Effector CD4-positive, alpha-beta T cell (primary cell): ENCODE measurements around the gene ZNF296.

Source experiments
- DNase-seq: peaks from one replicate; pipeline ENCODE4 v3.0.0-alpha.2; 2020

Gene ZNF296

DNA sequence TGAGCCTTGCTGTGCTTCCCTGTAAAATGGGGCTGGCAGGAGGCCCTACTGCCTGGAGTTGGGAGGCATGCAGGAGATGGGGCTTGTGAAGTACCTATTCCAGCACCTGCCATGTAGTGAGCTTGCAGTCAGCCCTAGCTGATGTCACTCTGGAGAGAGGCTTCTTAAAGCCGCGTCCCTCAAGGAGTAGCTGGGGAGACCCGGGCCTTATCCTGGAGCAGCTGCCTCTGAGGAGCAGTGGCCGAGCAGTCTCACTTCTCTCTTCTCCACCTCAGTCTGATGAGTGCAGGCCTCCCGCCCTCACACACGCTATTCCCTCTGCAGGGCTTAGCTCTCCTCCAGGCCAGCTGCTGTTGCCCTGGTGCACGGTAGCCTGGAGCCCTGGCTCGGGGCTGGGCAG lies 19.4 kb downstream of the ZNF296 start:
- no peak for DNase-seq

GRCh38 chr19:45051929-45052579 lies 24.2 kb downstream of the ZNF296 start:
- no peak for DNase-seq

DNA sequence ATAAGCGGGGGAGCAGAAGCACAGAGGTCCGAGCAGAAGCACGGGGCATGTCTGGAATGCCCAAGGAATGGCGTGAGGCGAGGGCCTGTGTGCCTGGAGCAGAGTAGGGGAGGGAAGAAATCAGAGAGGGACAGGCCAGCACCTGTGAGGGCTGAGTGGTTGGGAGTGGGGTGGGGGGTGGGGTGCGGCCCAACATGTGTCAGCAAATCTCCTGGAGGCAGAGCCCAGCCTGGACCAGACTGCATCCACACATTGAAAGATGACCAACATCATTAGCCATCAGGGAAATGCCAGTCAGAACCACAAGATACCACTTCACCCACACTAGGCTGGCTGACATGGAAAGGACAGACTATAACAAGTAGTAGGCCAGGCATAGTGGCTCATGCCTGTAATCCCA lies 26.2 kb downstream of the ZNF296 start:
- DNase-seq, result no peak

GRCh38 chr19:45049073-45049736 lies 27.1 kb downstream of the ZNF296 start:
- DNase-seq, result no peak

DNA sequence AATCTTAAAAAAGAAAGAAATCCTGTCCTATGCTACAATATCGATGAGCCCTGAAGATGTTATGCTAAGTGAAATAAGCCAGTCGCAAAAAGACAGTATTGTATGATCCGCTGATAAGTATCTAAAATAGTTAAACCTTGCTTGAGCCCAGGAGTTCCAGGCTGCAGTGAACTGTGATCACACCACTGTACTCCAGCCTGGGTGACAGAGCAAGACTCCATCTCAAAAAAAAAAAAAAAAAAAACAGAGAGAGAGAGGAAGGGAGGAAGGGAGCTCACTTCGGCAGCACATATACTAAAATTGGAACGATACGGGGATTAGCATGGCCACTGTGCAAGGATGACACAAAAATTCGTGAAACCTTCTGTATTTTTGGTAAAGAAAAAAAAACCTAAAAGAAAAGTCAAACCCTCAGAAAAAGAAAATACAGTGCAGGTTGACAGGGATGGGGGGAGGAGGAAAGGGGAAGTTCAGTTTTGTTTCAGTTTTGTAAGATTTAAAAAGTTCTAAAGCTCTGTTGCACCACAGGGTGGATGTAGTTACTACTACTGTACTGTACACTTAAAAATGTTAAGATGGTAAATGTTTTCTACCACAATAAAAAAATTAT lies 29.0 kb downstream of the ZNF296 start:
- no peak for DNase-seq

- DNase-seq, result no peak
Observed at GRCh38 chr19:45046355-45046754, 29.9 kb downstream of the ZNF296 start.

GRCh38 chr19:45045671-45046353 lies 30.5 kb downstream of the ZNF296 start:
- no peak for DNase-seq

- no peak for DNase-seq
Observed at GRCh38 chr19:45041125-45041524, 35.2 kb downstream of the ZNF296 start.

DNA sequence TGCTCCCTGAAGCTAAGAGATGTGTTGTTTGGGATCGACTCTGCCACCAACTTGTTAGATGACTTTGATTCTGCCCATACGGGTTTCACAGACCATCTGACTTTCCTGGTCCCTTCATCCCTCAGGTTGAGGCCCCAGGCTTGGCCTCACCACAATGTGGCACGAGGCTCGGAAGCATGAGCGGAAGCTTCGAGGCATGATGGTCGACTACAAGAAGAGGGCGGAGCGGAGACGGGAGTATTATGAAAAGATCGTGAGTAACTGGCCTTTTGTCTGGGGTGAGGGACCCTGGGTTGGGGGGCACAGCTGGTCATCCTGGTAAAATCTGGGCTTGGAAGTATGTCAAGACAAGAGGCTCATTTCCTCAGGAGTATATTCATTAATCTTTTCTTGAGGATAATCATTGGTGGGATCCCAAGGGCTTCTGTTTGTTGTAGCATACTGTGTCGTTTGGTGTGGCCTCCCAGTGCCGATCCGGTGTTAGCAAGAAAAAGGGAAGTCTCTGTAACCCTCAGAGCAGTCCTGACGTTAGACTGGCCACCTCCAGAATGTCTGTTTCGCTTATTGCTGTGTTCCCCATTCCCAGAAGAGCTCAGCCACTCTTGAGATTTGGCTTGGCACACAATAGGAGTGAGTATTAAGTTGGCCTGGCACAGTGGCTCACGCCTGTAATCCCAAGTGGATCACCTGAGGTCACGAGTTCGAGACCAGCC lies 36.1 kb downstream of the ZNF296 start:
- DNase-seq, result no peak

GRCh38 chr19:45038931-45039893 lies 37.1 kb downstream of the ZNF296 start, which contains the start of gene CLASRP:
CLASRP (plus strand) TSS chr19:45039045; CDS start chr19:45040213, 1,168 bp downstream.
- DNase-seq, result peak; percentile 84

- DNase-seq, result no peak
Observed at GRCh38 chr19:45037393-45038169, 38.7 kb downstream of the ZNF296 start.

- DNase-seq, result no peak
Observed at GRCh38 chr19:45035755-45036154, 40.5 kb downstream of the ZNF296 start.

DNA sequence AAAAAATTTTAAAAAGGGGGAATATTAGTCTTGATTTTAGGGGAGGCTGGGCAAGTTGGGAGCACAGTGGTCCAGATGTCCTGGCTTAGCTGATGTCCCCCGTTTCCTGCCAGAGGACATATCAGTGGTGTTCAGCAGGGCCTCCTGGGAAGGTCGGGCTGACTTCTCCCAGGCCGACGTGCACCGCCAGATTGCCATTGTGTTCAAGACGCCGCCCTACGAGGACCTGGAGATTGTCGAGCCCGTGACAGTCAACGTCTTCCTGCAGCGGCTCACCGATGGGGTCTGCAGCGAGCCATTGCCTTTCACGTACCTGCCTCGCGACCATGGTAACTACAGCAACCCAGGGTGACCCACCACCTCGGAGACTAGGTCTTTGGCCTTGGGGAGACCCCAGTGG lies 43.9 kb downstream of the ZNF296 start:
- DNase-seq, result no peak

DNA sequence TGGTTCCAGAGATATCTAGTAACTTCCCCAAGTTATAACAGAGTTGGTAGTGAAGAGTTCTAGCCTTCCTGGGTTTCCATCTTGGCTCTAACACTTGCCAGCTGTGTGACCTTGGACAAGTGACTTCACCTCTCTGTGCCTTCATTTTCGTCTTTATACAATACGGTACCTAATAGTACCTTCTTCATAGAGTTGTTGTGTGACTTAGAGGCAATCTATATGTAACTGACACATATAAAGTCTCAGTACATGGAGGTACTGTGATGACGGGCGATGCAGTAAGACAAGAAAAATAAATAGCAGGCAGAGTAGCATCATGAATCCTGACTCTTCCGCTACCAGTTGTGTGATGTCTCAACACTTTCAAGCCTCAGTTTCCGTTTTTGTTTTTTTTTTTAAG lies 45.5 kb downstream of the ZNF296 start:
- no peak for DNase-seq

DNA sequence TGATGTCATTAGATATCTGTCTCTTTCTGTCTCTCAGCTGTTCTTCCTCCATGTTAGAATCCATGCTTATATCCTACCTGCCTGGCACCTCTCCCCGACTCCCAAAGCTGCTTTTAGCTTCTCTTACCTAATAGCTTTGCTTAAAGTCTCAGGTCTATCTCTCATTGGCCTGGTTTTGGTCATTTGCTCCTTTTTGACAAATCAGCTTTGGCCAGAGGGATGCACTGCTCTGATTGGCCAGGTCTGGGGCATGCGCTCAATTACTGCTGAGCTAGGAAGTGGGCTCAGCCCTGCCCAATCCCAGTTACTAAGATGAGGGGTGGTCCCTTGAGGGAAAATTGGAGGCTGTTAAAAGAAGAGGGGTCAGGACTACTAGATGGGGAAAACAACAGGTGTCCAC lies 48.9 kb downstream of the ZNF296 start:
- DNase-seq, result no peak

DNA sequence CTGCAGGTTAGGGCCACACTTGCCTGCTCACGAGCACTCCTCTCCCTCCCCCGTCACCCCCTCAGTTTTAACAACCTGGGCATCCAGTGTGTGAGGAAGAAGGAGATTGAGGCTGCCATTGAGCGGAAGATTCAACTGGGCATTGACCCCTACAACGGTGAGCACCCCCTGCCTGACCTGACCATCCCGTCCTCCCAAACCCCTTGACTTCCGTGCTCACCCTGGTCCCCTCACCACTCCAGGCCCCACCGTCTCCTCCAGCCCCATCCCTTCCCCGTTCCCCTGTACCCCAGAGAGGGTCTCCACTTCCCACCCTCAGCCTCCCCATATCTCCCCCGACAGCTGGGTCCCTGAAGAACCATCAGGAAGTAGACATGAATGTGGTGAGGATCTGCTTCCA lies 51.0 kb downstream of the ZNF296 start:
- DNase-seq, result no peak

DNA sequence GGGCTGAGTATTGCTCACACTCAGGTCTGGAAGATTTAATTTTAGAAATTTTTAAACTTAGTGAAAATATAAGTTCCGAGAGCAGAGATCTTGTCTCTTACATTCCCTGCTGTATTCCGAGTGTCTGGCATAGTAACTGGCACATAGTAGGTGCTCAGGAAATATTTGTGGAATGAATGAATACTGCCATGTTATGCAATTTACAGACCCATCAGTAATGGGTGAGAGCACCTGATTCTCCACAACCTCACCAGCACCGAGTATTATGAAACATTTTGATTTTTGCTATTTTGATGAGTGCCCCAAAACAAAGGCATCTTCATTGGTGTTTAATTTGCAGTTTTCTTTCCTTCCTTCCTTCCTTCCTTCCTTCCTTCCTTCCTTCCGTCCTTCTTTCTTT lies 53.2 kb downstream of the ZNF296 start:
- no peak for DNase-seq

DNA sequence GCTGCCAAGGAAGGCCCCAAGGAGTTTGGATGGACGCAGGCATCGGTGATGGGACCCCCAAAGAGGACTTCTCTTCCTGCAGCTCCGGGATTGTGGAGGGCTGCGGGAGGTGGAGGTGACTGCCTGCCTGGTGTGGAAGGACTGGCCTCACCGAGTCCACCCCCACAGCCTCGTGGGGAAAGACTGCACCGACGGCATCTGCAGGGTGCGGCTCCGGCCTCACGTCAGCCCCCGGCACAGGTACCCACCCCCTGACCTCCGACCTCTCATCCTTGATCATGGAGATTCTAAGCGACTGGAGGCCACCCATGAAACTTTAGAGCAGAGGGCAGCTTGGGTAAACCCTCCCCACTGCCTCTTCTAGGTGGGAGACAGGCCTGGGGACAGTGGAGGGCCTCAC lies 54.3 kb downstream of the ZNF296 start:
- DNase-seq, result no peak
